Measurements from ENCODE around the gene MAT2B. TPM values are rescaled to one million over a fixed set of nuclear protein-coding genes. Genes with fewer than 3 reads are reported as not detected.
A peak's percentile ranks its signal among the peaks of the same experiment; 100 is the strongest.

MAT2B gene
- total and polyA plus RNA-seq, 2 of the 8 experiments (the other 6 are each of a cell fraction or from before 2014, with no cell fraction given): 33.9 to 65.2 TPM

DNA sequence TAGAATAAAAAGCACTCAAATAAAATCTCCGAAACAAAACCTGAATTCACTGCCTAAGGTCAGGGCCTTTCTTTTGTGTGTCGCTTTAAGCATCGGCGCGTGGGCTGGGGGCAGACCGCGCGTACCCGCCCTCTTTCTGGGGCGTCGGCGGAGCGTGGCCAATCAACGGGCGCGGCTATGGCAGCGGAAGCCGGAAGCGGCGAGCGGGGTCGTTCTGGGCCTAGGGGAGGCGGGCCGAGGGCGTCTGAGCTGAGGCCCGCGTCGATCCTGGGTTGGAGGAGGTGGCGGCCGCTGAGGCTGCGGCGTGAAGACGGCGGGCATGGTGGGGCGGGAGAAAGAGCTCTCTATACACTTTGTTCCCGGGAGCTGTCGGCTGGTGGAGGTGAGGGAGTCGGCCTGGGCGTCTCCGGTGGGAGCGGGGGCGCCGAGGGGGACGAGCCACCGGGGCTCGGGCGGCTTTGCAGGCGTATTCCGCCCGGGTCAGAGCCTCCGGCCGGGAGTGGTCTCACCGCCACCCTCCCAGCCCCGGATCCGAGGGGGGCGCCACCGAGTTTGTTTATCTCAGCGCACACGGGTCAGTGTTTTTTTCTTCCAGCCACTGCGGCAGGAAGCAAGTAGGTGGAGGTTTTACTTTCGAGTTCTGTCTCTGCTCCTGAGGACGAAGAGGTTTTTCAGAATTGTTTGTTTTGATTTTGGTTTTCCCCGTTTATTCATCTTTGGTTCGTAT, at the start of gene MAT2B (continued):
- TF ChIP-seq, protein P1, sequence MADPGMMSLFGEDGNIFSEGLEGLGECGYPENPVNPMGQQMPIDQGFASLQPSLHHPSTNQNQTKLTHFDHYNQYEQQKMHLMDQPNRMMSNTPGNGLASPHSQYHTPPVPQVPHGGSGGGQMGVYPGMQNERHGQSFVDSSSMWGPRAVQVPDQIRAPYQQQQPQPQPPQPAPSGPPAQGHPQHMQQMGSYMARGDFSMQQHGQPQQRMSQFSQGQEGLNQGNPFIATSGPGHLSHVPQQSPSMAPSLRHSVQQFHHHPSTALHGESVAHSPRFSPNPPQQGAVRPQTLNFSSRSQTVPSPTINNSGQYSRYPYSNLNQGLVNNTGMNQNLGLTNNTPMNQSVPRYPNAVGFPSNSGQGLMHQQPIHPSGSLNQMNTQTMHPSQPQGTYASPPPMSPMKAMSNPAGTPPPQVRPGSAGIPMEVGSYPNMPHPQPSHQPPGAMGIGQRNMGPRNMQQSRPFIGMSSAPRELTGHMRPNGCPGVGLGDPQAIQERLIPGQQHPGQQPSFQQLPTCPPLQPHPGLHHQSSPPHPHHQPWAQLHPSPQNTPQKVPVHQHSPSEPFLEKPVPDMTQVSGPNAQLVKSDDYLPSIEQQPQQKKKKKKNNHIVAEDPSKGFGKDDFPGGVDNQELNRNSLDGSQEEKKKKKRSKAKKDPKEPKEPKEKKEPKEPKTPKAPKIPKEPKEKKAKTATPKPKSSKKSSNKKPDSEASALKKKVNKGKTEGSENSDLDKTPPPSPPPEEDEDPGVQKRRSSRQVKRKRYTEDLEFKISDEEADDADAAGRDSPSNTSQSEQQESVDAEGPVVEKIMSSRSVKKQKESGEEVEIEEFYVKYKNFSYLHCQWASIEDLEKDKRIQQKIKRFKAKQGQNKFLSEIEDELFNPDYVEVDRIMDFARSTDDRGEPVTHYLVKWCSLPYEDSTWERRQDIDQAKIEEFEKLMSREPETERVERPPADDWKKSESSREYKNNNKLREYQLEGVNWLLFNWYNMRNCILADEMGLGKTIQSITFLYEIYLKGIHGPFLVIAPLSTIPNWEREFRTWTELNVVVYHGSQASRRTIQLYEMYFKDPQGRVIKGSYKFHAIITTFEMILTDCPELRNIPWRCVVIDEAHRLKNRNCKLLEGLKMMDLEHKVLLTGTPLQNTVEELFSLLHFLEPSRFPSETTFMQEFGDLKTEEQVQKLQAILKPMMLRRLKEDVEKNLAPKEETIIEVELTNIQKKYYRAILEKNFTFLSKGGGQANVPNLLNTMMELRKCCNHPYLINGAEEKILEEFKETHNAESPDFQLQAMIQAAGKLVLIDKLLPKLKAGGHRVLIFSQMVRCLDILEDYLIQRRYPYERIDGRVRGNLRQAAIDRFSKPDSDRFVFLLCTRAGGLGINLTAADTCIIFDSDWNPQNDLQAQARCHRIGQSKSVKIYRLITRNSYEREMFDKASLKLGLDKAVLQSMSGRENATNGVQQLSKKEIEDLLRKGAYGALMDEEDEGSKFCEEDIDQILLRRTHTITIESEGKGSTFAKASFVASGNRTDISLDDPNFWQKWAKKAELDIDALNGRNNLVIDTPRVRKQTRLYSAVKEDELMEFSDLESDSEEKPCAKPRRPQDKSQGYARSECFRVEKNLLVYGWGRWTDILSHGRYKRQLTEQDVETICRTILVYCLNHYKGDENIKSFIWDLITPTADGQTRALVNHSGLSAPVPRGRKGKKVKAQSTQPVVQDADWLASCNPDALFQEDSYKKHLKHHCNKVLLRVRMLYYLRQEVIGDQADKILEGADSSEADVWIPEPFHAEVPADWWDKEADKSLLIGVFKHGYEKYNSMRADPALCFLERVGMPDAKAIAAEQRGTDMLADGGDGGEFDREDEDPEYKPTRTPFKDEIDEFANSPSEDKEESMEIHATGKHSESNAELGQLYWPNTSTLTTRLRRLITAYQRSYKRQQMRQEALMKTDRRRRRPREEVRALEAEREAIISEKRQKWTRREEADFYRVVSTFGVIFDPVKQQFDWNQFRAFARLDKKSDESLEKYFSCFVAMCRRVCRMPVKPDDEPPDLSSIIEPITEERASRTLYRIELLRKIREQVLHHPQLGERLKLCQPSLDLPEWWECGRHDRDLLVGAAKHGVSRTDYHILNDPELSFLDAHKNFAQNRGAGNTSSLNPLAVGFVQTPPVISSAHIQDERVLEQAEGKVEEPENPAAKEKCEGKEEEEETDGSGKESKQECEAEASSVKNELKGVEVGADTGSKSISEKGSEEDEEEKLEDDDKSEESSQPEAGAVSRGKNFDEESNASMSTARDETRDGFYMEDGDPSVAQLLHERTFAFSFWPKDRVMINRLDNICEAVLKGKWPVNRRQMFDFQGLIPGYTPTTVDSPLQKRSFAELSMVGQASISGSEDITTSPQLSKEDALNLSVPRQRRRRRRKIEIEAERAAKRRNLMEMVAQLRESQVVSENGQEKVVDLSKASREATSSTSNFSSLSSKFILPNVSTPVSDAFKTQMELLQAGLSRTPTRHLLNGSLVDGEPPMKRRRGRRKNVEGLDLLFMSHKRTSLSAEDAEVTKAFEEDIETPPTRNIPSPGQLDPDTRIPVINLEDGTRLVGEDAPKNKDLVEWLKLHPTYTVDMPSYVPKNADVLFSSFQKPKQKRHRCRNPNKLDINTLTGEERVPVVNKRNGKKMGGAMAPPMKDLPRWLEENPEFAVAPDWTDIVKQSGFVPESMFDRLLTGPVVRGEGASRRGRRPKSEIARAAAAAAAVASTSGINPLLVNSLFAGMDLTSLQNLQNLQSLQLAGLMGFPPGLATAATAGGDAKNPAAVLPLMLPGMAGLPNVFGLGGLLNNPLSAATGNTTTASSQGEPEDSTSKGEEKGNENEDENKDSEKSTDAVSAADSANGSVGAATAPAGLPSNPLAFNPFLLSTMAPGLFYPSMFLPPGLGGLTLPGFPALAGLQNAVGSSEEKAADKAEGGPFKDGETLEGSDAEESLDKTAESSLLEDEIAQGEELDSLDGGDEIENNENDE (IDR thresholded peaks at IDR 0.05; ENCODE audit: insufficient replicate concordance, low read length): no peak
- no peak for TF ChIP-seq ZNF274 (IDR thresholded peaks at IDR 0.05; ENCODE audit: borderline replicate concordance, extremely low read depth, low read length)
- TF ChIP-seq SP1 (IDR thresholded peaks at IDR 0.05; ENCODE audit: low read depth, low read length): peak; percentile 30
- TF ChIP-seq POLR2A (IDR thresholded peaks at IDR 0.05; ENCODE audit: control extremely low read depth in 1 of 2, low read depth in 2 of 2, low read length in 2 of 2): peak; percentile 83 to 89
- peak; percentile 88 for TF ChIP-seq TAF1 (IDR thresholded peaks at IDR 0.05; ENCODE audit: low read depth, low read length)
- no peak for TF ChIP-seq NANOG (IDR thresholded peaks at IDR 0.05; ENCODE audit: insufficient read depth, low read depth, low read length, poor library complexity, severe bottlenecking)
- peak; percentile 93 for TF ChIP-seq PHF8 (conservative IDR thresholded peaks at IDR 0.05; ENCODE audit: low read depth, low read length)
- peak; percentile 87 for TF ChIP-seq ASH2L (IDR thresholded peaks at IDR 0.05; ENCODE audit: low read length)
- TF ChIP-seq RNF2 (IDR thresholded peaks at IDR 0.05; ENCODE audit: borderline replicate concordance, low read depth, low read length, missing control alignments, poor library complexity, severe bottlenecking): no peak
- peak; percentile 10 to 74; a peak in 3 of 4 replicates for TF ChIP-seq SIN3A (conservative IDR thresholded peaks at IDR 0.05 in 1 of 2, IDR thresholded peaks at IDR 0.05 in 1 of 2; ENCODE audit: low read depth in 1 of 2, low read length in 2 of 2)
